Inflammatory macrophage treated with lipopolysaccharide for 4 hours (primary cell): ENCODE measurements around the gene LYPD8.

Experiments
- DNase-seq: peaks from one replicate; pipeline ENCODE4 v3.0.0-alpha.2; 2020

Gene LYPD8

DNA sequence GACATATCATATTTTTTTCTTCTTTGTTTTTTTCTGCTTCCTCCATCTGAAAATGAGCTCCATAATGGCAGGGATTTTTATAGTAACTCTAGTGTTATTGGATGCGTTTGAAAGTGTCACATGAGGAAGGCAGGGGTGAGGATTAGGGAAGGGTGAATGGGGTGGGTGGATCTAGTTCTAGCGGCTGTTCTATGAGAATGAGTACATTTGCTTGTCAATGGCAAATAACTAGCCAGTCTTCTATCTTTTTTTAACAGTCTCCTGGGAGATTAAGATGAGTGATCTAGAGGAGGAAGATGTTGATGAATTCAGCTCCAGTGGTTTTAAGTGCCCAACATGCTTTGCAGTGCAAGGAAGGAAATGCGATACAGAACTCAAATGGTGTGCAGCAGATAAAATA lies 58.8 kb downstream of the LYPD8 start:
- DNase-seq, result peak; percentile 35

- peak; percentile 42 for DNase-seq
Observed at GRCh38 chr1:248696261-248696660, 59.3 kb downstream of the LYPD8 start.

GRCh38 chr1:248695451-248696132 lies 60.0 kb downstream of the LYPD8 start:
- peak; percentile 2 for DNase-seq

- DNase-seq, result no peak
Observed at GRCh38 chr1:248691567-248692155, 63.9 kb downstream of the LYPD8 start.
